ENCODE measurements around the gene SMCO1. TPM values are rescaled to one million over a fixed set of nuclear protein-coding genes. Genes with fewer than 3 reads are reported as not detected.
"Not testable (repeated sequence)": the region's sequence is repeated elsewhere in the genome, so short reads cannot be mapped to it uniquely, and the experiment has no call there.

Gene SMCO1
- polyA plus RNA-seq, 1 of the 3 experiments (the other 2 are of a cell fraction), result not detected

DNA sequence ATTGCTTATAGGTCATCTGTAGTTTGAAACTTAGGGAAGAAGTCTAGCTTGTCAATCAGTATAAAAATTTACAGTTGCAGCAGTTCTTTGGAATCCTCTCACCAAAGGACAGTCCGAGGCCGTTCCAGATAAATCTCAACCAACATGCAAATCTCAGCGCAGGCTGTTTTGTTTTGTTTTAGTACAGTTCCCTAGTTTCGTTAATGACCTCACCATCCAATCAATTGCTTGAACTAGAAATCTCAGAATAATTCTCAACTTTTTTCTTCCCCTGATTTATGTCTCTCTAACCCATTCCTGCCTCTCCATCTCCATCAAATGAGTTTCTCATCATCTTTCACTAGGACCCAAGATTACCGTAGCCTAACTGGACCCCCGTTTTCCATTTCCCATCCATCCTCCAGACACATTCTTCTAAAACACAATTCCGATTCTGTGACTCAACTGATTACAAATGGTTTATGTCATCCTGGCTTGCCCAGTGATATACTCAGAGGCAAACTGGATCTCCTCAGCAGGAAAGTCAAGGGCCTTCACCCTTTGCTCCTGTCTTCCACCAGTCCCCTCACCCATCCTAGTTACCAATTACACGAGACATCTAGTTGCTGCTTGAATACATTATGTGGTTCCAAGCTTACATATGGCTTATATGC, 1.3 kb downstream of the SMCO1 start:
- Histone ChIP-seq H3K79me2 (ENCODE audit: insufficient read depth) (no peaks in the 10 kb centered on the region), H3K4me2 (no peak overlapping the region), H3K9me2 (no peaks in the 10 kb centered on the region), H3K27ac (ENCODE audit: low read depth in 2 of 2, low read length in 1 of 2) (no peak overlapping the region), H3F3A (replicated peaks; ENCODE audit: insufficient read depth) (no peaks in the 10 kb centered on the region), H3K4me3 (ENCODE audit: low read depth in 2 of 2, low read length in 1 of 2) (no peak overlapping the region), H3K4me1 (ENCODE audit: control insufficient read depth in 1 of 2, insufficient read depth in 2 of 2, low read depth in 1 of 2, low read length in 1 of 2) (no peaks in the 10 kb centered on the region), H3K36me3 (replicated peaks in 1 of 2; ENCODE audit: control insufficient read depth in 1 of 2, insufficient read depth in 2 of 2, low read length in 1 of 2) (no peaks in the 10 kb centered on the region), H3K9ac (no peak overlapping the region), H3K27me3 (ENCODE audit: insufficient read depth) (no peaks in the 10 kb centered on the region), H2AFZ (ENCODE audit: low read depth) (no peak overlapping the region), H4K20me1 (ENCODE audit: insufficient read depth) (no peaks in the 10 kb centered on the region), H3K9me3 (no peaks in the 10 kb centered on the region)
- DNase-seq, result no peak
- WGBS (ENCODE audit: low lambda C conversion rate), result 64% methylated on average over 8 of the region's 8 CpGs
- no peak for TF ChIP-seq YY1 (IDR thresholded peaks at IDR 0.05; ENCODE audit: low read depth)
- TF ChIP-seq RCOR1 (IDR thresholded peaks at IDR 0.05; ENCODE audit: low read length), result no peak
- no peak for TF ChIP-seq JUND (IDR thresholded peaks at IDR 0.05)
- TF ChIP-seq GABPA (IDR thresholded peaks at IDR 0.05; ENCODE audit: low read depth), result no peak
- no peak for TF ChIP-seq USF2 (IDR thresholded peaks at IDR 0.05; ENCODE audit: borderline replicate concordance, low read depth, low read length)
- no peak for TF ChIP-seq NFIC (IDR thresholded peaks at IDR 0.05; ENCODE audit: borderline replicate concordance)
- TF ChIP-seq REST (IDR thresholded peaks at IDR 0.05; ENCODE audit: low read depth, low read length), result no peak
- no peak for TF ChIP-seq FOXJ3 (CRISPR knock-in tag; IDR thresholded peaks at IDR 0.05)
- no peak for TF ChIP-seq RAD21 (IDR thresholded peaks at IDR 0.05; ENCODE audit: low read length)
- TF ChIP-seq TAF1 (IDR thresholded peaks at IDR 0.05; ENCODE audit: borderline replicate concordance, low read depth, low read length), result no peak
- no peak for TF ChIP-seq TCF12 (IDR thresholded peaks at IDR 0.05)
- ChIA-PET CTCF (interaction anchor here (1.9 kb wide), 1 partner anchor 15 kb away, joined by 7 read pairs; no protein-coding TSS in a partner anchor), POLR2A (no interaction called here)

GRCh38 chr3:196511646-196512425, 3.3 kb downstream of the SMCO1 start:
- CTCF ChIA-PET; H3K27me3 ChIP-seq (ENCODE audit: insufficient read depth): not testable (repeated sequence)

GRCh38 chr3:196511108-196511507, 4.0 kb downstream of the SMCO1 start:
- H3K9ac ChIP-seq; H3K27ac ChIP-seq (ENCODE audit: low read depth in 2 of 2, low read length in 1 of 2); POLR2A ChIA-PET; H3K4me1 ChIP-seq (ENCODE audit: control insufficient read depth in 1 of 2, insufficient read depth in 2 of 2, low read depth in 1 of 2, low read length in 1 of 2); H3K36me3 ChIP-seq (replicated peaks in 1 of 2; ENCODE audit: control insufficient read depth in 1 of 2, insufficient read depth in 2 of 2, low read length in 1 of 2); H3K79me2 ChIP-seq (ENCODE audit: insufficient read depth); H3F3A ChIP-seq (replicated peaks; ENCODE audit: insufficient read depth); H3K9me3 ChIP-seq; H4K20me1 ChIP-seq (ENCODE audit: insufficient read depth); DNase-seq; H2AFZ ChIP-seq (ENCODE audit: low read depth); CTCF ChIA-PET; H3K9me2 ChIP-seq; H3K27me3 ChIP-seq (ENCODE audit: insufficient read depth); H3K4me3 ChIP-seq (ENCODE audit: low read depth in 2 of 2, low read length in 1 of 2); H3K4me2 ChIP-seq: not testable (repeated sequence)
- no CpG with 5 or more reads among the region's 1 CpG for WGBS (ENCODE audit: low lambda C conversion rate)

More at GRCh38 chr3:196511646-196512425, 3.3 kb downstream of the SMCO1 start:
- H3K27ac ChIP-seq (ENCODE audit: low read depth in 2 of 2, low read length in 1 of 2); H3K4me3 ChIP-seq (ENCODE audit: low read depth in 2 of 2, low read length in 1 of 2); DNase-seq; H3K79me2 ChIP-seq (ENCODE audit: insufficient read depth); H3K9ac ChIP-seq; H3F3A ChIP-seq (replicated peaks; ENCODE audit: insufficient read depth); H2AFZ ChIP-seq (ENCODE audit: low read depth); H3K4me1 ChIP-seq (ENCODE audit: control insufficient read depth in 1 of 2, insufficient read depth in 2 of 2, low read depth in 1 of 2, low read length in 1 of 2); H4K20me1 ChIP-seq (ENCODE audit: insufficient read depth); H3K9me3 ChIP-seq; POLR2A ChIA-PET; H3K9me2 ChIP-seq; H3K36me3 ChIP-seq (replicated peaks in 1 of 2; ENCODE audit: control insufficient read depth in 1 of 2, insufficient read depth in 2 of 2, low read length in 1 of 2); H3K4me2 ChIP-seq: not testable (repeated sequence)
- 89% methylated on average over 12 of the region's 15 CpGs for WGBS (ENCODE audit: low lambda C conversion rate)

Measured in SK-N-SH (cell line).